ENCODE results near the gene PHETA1. TPM values are rescaled to one million over a fixed set of nuclear protein-coding genes. Genes with fewer than 3 reads are reported as not detected.
"Not testable (repeated sequence)": the region's sequence is repeated elsewhere in the genome, so short reads cannot be mapped to it uniquely, and the experiment has no call there.

The PHETA1 gene
- total RNA-seq, 1 experiment from 2014 or later = 16.3 TPM

DNA sequence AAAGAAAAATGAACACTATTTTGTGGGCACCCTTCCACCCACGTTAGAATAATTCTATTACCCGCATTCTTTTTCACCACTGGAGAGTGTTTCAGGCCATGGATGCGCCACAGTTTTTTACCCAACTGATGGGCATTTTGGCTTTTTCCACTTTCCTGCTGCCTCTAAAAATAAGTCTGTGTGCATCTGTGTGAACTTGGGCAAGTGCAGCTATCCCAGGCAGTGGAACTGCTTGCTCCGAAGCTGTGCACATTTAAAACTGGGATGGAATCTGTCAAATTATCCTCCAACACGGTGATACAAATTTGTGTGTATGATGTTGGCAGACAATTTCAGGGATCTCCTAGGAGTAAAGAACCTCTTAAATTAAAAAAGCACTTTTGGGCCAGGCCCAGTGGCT, 31.5 kb downstream of the PHETA1 start:
- H3K9me3 ChIP-seq (ENCODE audit: control insufficient read depth, insufficient read depth, low read depth, low read length) = no peaks in the 10 kb centered on the region
- intact Hi-C loops (cut with micrococcal nuclease; ENCODE audit: unreplicated experiment) = no loop called here
- TF ChIP-seq TCF7L2 (IDR thresholded peaks at IDR 0.05; ENCODE audit: low read depth, low read length) = no peak
- TF ChIP-seq SIN3A (IDR thresholded peaks at IDR 0.05; ENCODE audit: borderline replicate concordance, insufficient read depth, low read depth, low read length) = no peak
- no peak for TF ChIP-seq POLR2AphosphoS5 (IDR thresholded peaks at IDR 0.05; ENCODE audit: low read depth, low read length)
- TF ChIP-seq, protein P1, sequence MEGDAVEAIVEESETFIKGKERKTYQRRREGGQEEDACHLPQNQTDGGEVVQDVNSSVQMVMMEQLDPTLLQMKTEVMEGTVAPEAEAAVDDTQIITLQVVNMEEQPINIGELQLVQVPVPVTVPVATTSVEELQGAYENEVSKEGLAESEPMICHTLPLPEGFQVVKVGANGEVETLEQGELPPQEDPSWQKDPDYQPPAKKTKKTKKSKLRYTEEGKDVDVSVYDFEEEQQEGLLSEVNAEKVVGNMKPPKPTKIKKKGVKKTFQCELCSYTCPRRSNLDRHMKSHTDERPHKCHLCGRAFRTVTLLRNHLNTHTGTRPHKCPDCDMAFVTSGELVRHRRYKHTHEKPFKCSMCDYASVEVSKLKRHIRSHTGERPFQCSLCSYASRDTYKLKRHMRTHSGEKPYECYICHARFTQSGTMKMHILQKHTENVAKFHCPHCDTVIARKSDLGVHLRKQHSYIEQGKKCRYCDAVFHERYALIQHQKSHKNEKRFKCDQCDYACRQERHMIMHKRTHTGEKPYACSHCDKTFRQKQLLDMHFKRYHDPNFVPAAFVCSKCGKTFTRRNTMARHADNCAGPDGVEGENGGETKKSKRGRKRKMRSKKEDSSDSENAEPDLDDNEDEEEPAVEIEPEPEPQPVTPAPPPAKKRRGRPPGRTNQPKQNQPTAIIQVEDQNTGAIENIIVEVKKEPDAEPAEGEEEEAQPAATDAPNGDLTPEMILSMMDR (IDR thresholded peaks at IDR 0.05) = no peak
- TF ChIP-seq, protein P2, sequence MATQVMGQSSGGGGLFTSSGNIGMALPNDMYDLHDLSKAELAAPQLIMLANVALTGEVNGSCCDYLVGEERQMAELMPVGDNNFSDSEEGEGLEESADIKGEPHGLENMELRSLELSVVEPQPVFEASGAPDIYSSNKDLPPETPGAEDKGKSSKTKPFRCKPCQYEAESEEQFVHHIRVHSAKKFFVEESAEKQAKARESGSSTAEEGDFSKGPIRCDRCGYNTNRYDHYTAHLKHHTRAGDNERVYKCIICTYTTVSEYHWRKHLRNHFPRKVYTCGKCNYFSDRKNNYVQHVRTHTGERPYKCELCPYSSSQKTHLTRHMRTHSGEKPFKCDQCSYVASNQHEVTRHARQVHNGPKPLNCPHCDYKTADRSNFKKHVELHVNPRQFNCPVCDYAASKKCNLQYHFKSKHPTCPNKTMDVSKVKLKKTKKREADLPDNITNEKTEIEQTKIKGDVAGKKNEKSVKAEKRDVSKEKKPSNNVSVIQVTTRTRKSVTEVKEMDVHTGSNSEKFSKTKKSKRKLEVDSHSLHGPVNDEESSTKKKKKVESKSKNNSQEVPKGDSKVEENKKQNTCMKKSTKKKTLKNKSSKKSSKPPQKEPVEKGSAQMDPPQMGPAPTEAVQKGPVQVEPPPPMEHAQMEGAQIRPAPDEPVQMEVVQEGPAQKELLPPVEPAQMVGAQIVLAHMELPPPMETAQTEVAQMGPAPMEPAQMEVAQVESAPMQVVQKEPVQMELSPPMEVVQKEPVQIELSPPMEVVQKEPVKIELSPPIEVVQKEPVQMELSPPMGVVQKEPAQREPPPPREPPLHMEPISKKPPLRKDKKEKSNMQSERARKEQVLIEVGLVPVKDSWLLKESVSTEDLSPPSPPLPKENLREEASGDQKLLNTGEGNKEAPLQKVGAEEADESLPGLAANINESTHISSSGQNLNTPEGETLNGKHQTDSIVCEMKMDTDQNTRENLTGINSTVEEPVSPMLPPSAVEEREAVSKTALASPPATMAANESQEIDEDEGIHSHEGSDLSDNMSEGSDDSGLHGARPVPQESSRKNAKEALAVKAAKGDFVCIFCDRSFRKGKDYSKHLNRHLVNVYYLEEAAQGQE (IDR thresholded peaks at IDR 0.05; ENCODE audit: insufficient read depth in 1 of 2, low read depth in 2 of 2, low read length in 1 of 2) = no peak
- H3K36me3 ChIP-seq (ENCODE audit: control insufficient read depth, insufficient read depth, low read length) = no peaks in the 10 kb centered on the region
- in situ Hi-C loops (cut with HindIII; ENCODE audit: low pct_unique_long_range_greater_than_20kb, low sequenced_read_pairs) = no loop called here
- ChIA-PET CTCF (no interaction called here), POLR2A (no interaction called here)
- H3K27me3 ChIP-seq (ENCODE audit: control insufficient read depth, insufficient read depth, low read length) = no peaks in the 10 kb centered on the region
- no peak overlapping the region for H3K4me3 ChIP-seq (ENCODE audit: low read depth in 2 of 2, low read length in 2 of 2)
- no peak overlapping the region for H3K27ac ChIP-seq (ENCODE audit: low read length)
- DNase-seq (ENCODE audit: low read depth, low spot score) (no peak), ATAC-seq (no peak)
- BruUV-seq (replicated peaks) = no TSS peak
- no peaks in the 10 kb centered on the region for H3K4me1 ChIP-seq (ENCODE audit: control insufficient read depth, insufficient read depth, low read length)

DNA sequence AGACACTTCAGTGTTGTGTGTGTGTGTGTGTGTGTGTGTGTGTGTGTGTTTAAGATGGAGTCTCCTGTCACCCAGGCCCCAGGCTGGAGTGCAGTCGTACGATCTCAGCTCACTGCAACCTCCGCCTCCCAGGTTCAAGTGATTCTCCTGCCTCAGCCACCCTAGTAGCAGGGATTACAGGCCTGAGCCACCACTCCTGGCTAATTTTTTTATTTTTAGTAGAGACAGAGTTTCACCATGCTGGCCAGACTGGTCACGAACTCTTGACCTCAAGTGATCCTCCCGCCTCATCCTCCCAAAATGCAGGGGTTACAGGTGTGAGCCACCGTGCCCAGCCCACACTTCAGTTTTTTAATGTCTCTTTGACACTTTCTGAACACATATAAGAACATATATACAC, 32.5 kb downstream of the PHETA1 start:
- CTCF ChIA-PET = interaction anchor here (0.7 kb wide), 1 partner anchor 116 kb away, joined by 3 read pairs; no protein-coding TSS in a partner anchor
- intact Hi-C loops (cut with micrococcal nuclease; ENCODE audit: unreplicated experiment); POLR2A ChIA-PET; in situ Hi-C loops (cut with HindIII; ENCODE audit: low pct_unique_long_range_greater_than_20kb, low sequenced_read_pairs); DNase-seq (ENCODE audit: low read depth, low spot score); H3K36me3 ChIP-seq (ENCODE audit: control insufficient read depth, insufficient read depth, low read length); H3K27me3 ChIP-seq (ENCODE audit: control insufficient read depth, insufficient read depth, low read length); ATAC-seq; H3K27ac ChIP-seq (ENCODE audit: low read length); H3K9me3 ChIP-seq (ENCODE audit: control insufficient read depth, insufficient read depth, low read depth, low read length); BruUV-seq (replicated peaks); H3K4me1 ChIP-seq (ENCODE audit: control insufficient read depth, insufficient read depth, low read length); H3K4me3 ChIP-seq (ENCODE audit: low read depth in 2 of 2, low read length in 2 of 2): not testable (repeated sequence)

DNA sequence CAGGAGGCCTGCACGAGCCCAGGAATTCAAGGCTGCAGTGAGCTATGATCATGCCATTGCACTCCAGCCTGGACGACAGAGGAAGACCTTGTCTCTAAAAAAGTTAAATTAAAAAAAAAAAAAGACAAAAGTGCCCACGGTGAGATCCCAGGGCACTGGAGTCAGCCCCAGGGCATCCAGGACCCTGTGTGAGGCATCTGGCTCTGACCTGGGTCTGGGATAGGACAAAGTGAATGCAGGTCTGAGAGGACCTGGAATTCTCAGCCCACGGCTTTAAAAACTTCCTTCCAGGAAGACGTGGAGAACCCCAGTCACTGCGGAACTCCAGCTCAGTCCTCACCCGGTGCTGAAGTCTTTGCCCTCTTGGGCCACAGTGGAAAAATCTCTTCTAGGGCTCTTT, 33.1 kb downstream of the PHETA1 start:
- no peak overlapping the region for H3K4me3 ChIP-seq (ENCODE audit: low read depth in 2 of 2, low read length in 2 of 2)
- H3K27me3 ChIP-seq (ENCODE audit: control insufficient read depth, insufficient read depth, low read length) = no peaks in the 10 kb centered on the region
- no TSS peak for BruUV-seq (replicated peaks)
- H3K36me3 ChIP-seq (ENCODE audit: control insufficient read depth, insufficient read depth, low read length) = no peaks in the 10 kb centered on the region
- no peak for DNase-seq (ENCODE audit: low read depth, low spot score)
- CTCF ChIA-PET = interaction anchor here (0.7 kb wide), 1 partner anchor 116 kb away, joined by 3 read pairs; no protein-coding TSS in a partner anchor
- in situ Hi-C loops (cut with HindIII; ENCODE audit: low pct_unique_long_range_greater_than_20kb, low sequenced_read_pairs) = no loop called here
- intact Hi-C loops (cut with micrococcal nuclease; ENCODE audit: unreplicated experiment) = no loop called here
- POLR2A ChIA-PET = no interaction called here
- no peaks in the 10 kb centered on the region for H3K9me3 ChIP-seq (ENCODE audit: control insufficient read depth, insufficient read depth, low read depth, low read length)
- ATAC-seq = no peak
- no peak overlapping the region for H3K27ac ChIP-seq (ENCODE audit: low read length)
- H3K4me1 ChIP-seq (ENCODE audit: control insufficient read depth, insufficient read depth, low read length) = no peaks in the 10 kb centered on the region
- TF ChIP-seq SIN3A (IDR thresholded peaks at IDR 0.05; ENCODE audit: borderline replicate concordance, insufficient read depth, low read depth, low read length) (no peak), POLR2AphosphoS5 (IDR thresholded peaks at IDR 0.05; ENCODE audit: low read depth, low read length) (no peak), TCF7L2 (IDR thresholded peaks at IDR 0.05; ENCODE audit: low read depth, low read length) (no peak)
- TF ChIP-seq, protein P2 (IDR thresholded peaks at IDR 0.05; ENCODE audit: insufficient read depth in 1 of 2, low read depth in 2 of 2, low read length in 1 of 2) = no peak
- TF ChIP-seq, protein P1 (IDR thresholded peaks at IDR 0.05) = no peak

DNA sequence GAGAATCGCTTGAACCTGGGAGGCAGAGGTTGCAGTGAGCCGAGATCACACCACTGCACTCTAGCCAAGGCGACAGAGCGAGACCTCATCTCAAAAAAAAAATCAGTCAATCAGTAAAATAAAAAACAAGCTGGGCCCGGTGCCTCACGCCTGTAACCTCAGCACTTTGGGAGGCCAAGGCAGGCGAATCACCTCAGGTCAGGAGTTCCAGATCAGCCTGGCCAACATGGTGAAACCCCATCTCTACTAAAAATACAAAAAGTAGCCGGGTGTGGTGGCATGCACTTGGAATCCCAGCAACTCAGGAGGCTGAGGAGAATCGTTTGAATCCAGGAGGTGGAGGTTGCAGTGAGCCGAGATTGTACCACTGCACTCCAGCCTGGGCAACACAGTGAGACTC, 33.6 kb downstream of the PHETA1 start:
- H3K36me3 ChIP-seq (ENCODE audit: control insufficient read depth, insufficient read depth, low read length); ATAC-seq; DNase-seq (ENCODE audit: low read depth, low spot score); in situ Hi-C loops (cut with HindIII; ENCODE audit: low pct_unique_long_range_greater_than_20kb, low sequenced_read_pairs); BruUV-seq (replicated peaks); H3K27ac ChIP-seq (ENCODE audit: low read length); H3K4me1 ChIP-seq (ENCODE audit: control insufficient read depth, insufficient read depth, low read length); H3K9me3 ChIP-seq (ENCODE audit: control insufficient read depth, insufficient read depth, low read depth, low read length); intact Hi-C loops (cut with micrococcal nuclease; ENCODE audit: unreplicated experiment); CTCF ChIA-PET; H3K4me3 ChIP-seq (ENCODE audit: low read depth in 2 of 2, low read length in 2 of 2); H3K27me3 ChIP-seq (ENCODE audit: control insufficient read depth, insufficient read depth, low read length); POLR2A ChIA-PET: not testable (repeated sequence)

Data from Panc1 (cell line).